ENCODE results near the gene ZMIZ2.

ZMIZ2 gene

GRCh38 chr7:44811571-44811970, 62.9 kb downstream of the ZMIZ2 start:
- H3K4me3 ChIP-seq (ENCODE audit: low read depth, low read length), result no peak overlapping the region
- TF ChIP-seq, protein P1, sequence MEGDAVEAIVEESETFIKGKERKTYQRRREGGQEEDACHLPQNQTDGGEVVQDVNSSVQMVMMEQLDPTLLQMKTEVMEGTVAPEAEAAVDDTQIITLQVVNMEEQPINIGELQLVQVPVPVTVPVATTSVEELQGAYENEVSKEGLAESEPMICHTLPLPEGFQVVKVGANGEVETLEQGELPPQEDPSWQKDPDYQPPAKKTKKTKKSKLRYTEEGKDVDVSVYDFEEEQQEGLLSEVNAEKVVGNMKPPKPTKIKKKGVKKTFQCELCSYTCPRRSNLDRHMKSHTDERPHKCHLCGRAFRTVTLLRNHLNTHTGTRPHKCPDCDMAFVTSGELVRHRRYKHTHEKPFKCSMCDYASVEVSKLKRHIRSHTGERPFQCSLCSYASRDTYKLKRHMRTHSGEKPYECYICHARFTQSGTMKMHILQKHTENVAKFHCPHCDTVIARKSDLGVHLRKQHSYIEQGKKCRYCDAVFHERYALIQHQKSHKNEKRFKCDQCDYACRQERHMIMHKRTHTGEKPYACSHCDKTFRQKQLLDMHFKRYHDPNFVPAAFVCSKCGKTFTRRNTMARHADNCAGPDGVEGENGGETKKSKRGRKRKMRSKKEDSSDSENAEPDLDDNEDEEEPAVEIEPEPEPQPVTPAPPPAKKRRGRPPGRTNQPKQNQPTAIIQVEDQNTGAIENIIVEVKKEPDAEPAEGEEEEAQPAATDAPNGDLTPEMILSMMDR (IDR thresholded peaks at IDR 0.05; ENCODE audit: low read depth, low read length), result no peak

GRCh38 chr7:44814919-44815318, 66.3 kb downstream of the ZMIZ2 start:
- H3K4me3 ChIP-seq (ENCODE audit: low read depth, low read length), result no peak overlapping the region
- TF ChIP-seq, protein P1 (IDR thresholded peaks at IDR 0.05; ENCODE audit: low read depth, low read length), result no peak

GRCh38 chr7:44819292-44819691, 70.6 kb downstream of the ZMIZ2 start:
- H3K4me3 ChIP-seq (ENCODE audit: low read depth, low read length), result no peak overlapping the region
- TF ChIP-seq, protein P1 (IDR thresholded peaks at IDR 0.05; ENCODE audit: low read depth, low read length), result no peak
